ENCODE data around the gene TTC3.

The TTC3 gene

GRCh38 chr21:37093977-37094376 lies 20.9 kb downstream of the TTC3 start:
- Histone ChIP-seq H3K9me2 (replicated peaks; ENCODE audit: low read depth, low read length) (no peaks in the 10 kb centered on the region), H3K36me3 (ENCODE audit: insufficient read depth, low read length) (peaks cover 82% of the 10 kb centered on the region), H3K27me3 (ENCODE audit: insufficient read depth, low read length, poor library complexity, severe bottlenecking) (no peaks in the 10 kb centered on the region), H3K4me2 (ENCODE audit: low read depth, low read length, poor library complexity, severe bottlenecking) (no peak overlapping the region), H3F3A (ENCODE audit: low read depth) (no peaks in the 10 kb centered on the region; the same call in 1 of the 2 replicates), H4K20me1 (ENCODE audit: insufficient read depth, low read length, poor library complexity, severe bottlenecking) (peaks cover 12% of the 10 kb centered on the region), H3K4me3 (ENCODE audit: low read length, poor library complexity, severe bottlenecking) (no peak overlapping the region), H3K9me3 (ENCODE audit: insufficient read depth, low read depth, low read length) (no peaks in the 10 kb centered on the region), H3K9ac (ENCODE audit: low read depth, low read length, poor library complexity, severe bottlenecking) (no peak overlapping the region), H3K79me2 (ENCODE audit: insufficient read depth, low read length) (peaks cover 37% of the 10 kb centered on the region), H3K4me1 (ENCODE audit: insufficient read depth, low read length, poor library complexity, severe bottlenecking) (no peaks in the 10 kb centered on the region), H2AFZ (ENCODE audit: low read length) (no peak overlapping the region)
- no peak for TF ChIP-seq CTCF (conservative IDR thresholded peaks at IDR 0.05; ENCODE audit: low read length)
- no peak for TF ChIP-seq EZH2phosphoT487 (IDR thresholded peaks at IDR 0.05; ENCODE audit: borderline replicate concordance)

GRCh38 chr21:37095821-37096220 lies 22.8 kb downstream of the TTC3 start:
- no peaks in the 10 kb centered on the region for H3F3A ChIP-seq (ENCODE audit: low read depth)
- H3K36me3 ChIP-seq (ENCODE audit: insufficient read depth, low read length): peaks cover 84% of the 10 kb centered on the region
- H3K9ac ChIP-seq (ENCODE audit: low read depth, low read length, poor library complexity, severe bottlenecking): no peak overlapping the region
- H3K9me3 ChIP-seq (ENCODE audit: insufficient read depth, low read depth, low read length): no peaks in the 10 kb centered on the region
- no peak overlapping the region for H3K4me2 ChIP-seq (ENCODE audit: low read depth, low read length, poor library complexity, severe bottlenecking)
- no peak for TF ChIP-seq CTCF (conservative IDR thresholded peaks at IDR 0.05; ENCODE audit: low read length)
- TF ChIP-seq EZH2phosphoT487 (IDR thresholded peaks at IDR 0.05; ENCODE audit: borderline replicate concordance): no peak
- H3K79me2 ChIP-seq (ENCODE audit: insufficient read depth, low read length): peaks cover 24% of the 10 kb centered on the region; the same call in 1 of the 2 replicates
- H3K4me3 ChIP-seq (ENCODE audit: low read length, poor library complexity, severe bottlenecking): no peak overlapping the region
- H4K20me1 ChIP-seq (ENCODE audit: insufficient read depth, low read length, poor library complexity, severe bottlenecking): peaks cover 6% of the 10 kb centered on the region
- no peaks in the 10 kb centered on the region for H3K4me1 ChIP-seq (ENCODE audit: insufficient read depth, low read length, poor library complexity, severe bottlenecking)
- no peaks in the 10 kb centered on the region for H3K9me2 ChIP-seq (replicated peaks; ENCODE audit: low read depth, low read length)
- no peak overlapping the region for H2AFZ ChIP-seq (ENCODE audit: low read length)
- no peaks in the 10 kb centered on the region for H3K27me3 ChIP-seq (ENCODE audit: insufficient read depth, low read length, poor library complexity, severe bottlenecking)

GRCh38 chr21:37098751-37099150 lies 25.7 kb downstream of the TTC3 start:
- H3K27me3 ChIP-seq (ENCODE audit: insufficient read depth, low read length, poor library complexity, severe bottlenecking): no peaks in the 10 kb centered on the region
- no peak overlapping the region for H2AFZ ChIP-seq (ENCODE audit: low read length)
- TF ChIP-seq EZH2phosphoT487 (IDR thresholded peaks at IDR 0.05; ENCODE audit: borderline replicate concordance) (no peak), CTCF (conservative IDR thresholded peaks at IDR 0.05; ENCODE audit: low read length) (no peak)
- H3K79me2 ChIP-seq (ENCODE audit: insufficient read depth, low read length): peaks cover 14% of the 10 kb centered on the region; the same call in 1 of the 2 replicates
- no peak overlapping the region for H3K4me2 ChIP-seq (ENCODE audit: low read depth, low read length, poor library complexity, severe bottlenecking)
- H4K20me1 ChIP-seq (ENCODE audit: insufficient read depth, low read length, poor library complexity, severe bottlenecking): peaks cover 3% of the 10 kb centered on the region
- no peaks in the 10 kb centered on the region for H3K9me2 ChIP-seq (replicated peaks; ENCODE audit: low read depth, low read length)
- H3K9ac ChIP-seq (ENCODE audit: low read depth, low read length, poor library complexity, severe bottlenecking): no peak overlapping the region
- peaks cover 63% of the 10 kb centered on the region for H3K36me3 ChIP-seq (ENCODE audit: insufficient read depth, low read length)
- no peaks in the 10 kb centered on the region for H3K4me1 ChIP-seq (ENCODE audit: insufficient read depth, low read length, poor library complexity, severe bottlenecking)
- H3K9me3 ChIP-seq (ENCODE audit: insufficient read depth, low read depth, low read length): no peaks in the 10 kb centered on the region
- H3F3A ChIP-seq (ENCODE audit: low read depth): no peaks in the 10 kb centered on the region
- H3K4me3 ChIP-seq (ENCODE audit: low read length, poor library complexity, severe bottlenecking): no peak overlapping the region
